NOMO-1 treated with DMSO at 0.1 percent for 48 hours (cell line): ENCODE data around the gene AKNA.

Source experiments
- DNase-seq: peaks from one replicate; lab custom pipeline; 2025; ENCODE audit not compliant: unreplicated experiment; lab: John Stamatoyannopoulos, UW

Gene AKNA

GRCh38 chr9:114288193-114289091 is 99.3 kb downstream of the AKNA start:
- DNase-seq: no peak

DNA sequence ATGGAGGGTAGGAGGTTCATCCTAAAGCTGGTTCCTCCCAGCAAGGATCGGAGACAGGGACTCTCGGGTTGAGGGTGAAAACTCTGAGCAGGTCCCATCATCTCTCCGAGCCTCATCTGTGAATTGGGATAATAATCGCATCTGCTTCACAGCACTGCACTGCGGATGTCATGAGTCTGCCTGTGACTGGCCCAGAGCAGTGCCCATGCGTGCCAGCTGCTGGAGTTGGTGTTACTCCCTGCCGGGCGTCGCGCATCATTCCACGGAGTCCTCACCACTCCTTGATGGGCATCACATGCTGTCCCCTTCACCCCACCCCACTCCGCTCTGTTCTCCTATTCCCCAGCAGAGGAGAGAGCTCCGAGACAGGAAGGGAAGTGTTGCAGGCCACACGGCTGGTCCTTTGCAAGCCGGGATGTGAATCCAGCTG is 100.0 kb downstream of the AKNA start:
- DNase-seq: no peak

DNA sequence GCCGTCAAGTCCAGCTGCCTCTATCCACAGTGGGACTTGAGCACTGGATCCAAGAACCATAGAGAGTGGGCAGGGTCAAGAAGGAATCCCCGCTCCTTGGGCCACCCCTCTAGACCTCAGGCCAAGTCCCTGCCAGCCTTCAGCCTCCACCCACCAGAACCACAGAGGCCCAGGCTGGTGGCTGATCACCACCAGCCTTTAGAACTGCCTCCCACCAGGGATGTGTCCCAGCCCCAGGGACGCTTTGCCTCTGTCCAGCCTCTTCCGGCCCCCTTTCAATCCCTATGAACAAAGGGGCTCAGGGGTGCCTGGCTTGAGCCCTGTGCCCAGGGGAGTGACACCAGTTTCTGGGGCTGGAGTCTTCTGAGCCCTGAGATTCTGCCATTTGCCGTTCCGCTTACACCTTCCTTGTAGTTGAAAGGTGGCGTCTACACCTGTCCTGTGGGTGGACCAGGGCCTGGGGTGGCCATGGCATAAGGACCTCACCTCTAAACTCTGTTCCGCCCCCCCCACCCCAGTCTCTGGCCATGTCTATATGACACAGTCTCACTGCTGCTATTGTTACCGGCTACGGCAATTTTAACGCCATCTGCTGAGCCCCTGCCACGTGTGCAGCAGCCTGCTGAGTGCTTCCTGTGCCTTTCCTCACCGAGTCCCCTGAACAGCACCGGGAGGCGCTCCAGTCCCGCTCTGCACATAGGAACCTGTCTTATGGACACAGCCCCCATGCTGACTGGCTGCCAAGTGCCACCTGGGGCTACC is 100.6 kb downstream of the AKNA start:
- DNase-seq: no peak

- DNase-seq: no peak
Measured at GRCh38 chr9:114286146-114286679, 101.6 kb downstream of the AKNA start.

DNA sequence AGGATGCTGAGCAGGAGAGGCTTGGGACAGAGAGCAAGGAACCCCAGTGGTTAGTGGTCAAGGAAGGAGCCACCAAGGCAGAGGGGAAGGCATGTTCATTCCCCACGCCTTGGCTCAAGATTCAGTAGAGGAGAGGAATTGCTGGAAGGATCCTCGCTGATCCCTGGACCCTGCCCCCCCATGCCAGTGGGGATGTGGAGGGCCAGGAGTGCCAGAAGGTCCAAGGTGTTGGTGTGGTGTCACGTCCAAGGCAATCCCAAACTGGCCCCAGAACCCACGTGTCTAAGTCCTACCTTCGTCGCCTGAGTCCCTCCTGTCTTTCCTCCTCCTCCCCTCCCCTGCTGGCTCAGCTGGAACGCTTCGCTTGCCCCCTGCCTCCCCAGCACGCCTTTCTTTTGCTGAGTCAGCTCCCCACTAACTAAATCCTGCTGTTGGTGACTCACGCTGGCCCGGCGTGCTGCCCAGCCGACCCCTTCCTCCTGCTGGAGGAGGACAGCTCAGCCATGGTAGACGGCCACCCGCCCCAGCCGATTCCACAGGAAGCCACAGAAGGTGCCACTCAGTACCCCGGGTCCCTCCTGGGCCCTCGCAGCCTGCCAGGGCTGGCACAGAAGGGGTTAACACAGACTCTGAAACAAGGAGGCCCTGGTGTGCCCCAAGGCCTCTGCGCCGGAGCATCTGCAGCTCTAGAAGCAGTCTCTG is 102.5 kb downstream of the AKNA start:
- no peak for DNase-seq

DNA sequence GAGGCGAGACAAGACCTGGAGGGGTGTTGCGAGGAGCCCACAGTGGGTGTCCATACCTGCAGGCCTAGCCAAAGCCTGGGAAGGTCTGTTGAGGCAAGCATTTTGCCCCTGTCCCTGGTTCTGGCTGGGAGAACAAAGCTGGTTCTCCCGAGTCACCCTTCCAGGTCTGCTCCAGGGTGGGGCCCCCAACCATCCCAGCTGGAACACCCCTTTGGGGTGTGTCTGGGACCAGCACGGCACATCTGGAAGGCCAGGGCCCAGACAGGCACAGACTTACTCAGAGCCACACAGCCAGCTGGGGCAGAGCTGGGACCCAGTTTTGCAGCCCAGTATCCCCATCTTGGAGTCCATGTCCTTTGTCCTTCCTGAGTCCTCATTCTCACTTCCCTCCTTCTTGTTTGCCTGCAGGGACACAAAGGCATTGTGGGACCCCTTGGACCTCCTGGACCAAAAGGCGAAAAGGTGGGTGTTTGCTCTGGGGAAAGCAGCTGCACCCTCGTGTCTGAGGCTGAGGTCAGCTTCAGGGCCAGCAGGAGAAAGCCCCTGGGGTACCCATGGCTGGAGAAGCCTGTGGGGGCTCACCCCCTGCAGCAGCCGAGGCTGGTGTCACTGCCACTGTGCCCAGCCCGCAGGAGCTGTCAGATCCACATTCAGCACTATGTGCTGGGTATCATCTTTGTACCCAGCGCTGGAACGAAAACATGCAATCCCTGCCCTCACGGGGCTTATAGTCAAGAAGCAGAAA is 103.3 kb downstream of the AKNA start:
- DNase-seq: no peak
